Hepatocyte (in vitro differentiated cells): ENCODE data around the gene FBXO15.

Source experiments
- CTCF ChIP-seq: fragments of 200-600 bp; sonication (generic); IDR thresholded peaks from 2 replicates; pipeline ENCODE4 v1.5.1; 2016; ENCODE audit warnings: antibody characterized with exemption, mild to moderate bottlenecking; ENCODE audit not compliant: poor library complexity
- EZH2 ChIP-seq: fragments of 200-600 bp; sonication (generic); IDR thresholded peaks from 2 replicates; pipeline ENCODE4 v1.6.1; 2016; ENCODE audit warnings: antibody characterized with exemption, mild to moderate bottlenecking, borderline replicate concordance

GRCh38 chr18:74114116-74114515, 33.5 kb downstream of the FBXO15 start:
- TF ChIP-seq CTCF (no peak), EZH2 (no peak)
